ENCODE measurements around the gene AHSP. TPM values are rescaled to one million over a fixed set of nuclear protein-coding genes. Genes with fewer than 3 reads are reported as not detected.
"Not testable (repeated sequence)": the region's sequence is repeated elsewhere in the genome, so short reads cannot be mapped to it uniquely, and the experiment has no call there.

The AHSP gene
- not detected in 2 replicates for total RNA-seq (2014; rRNA removed; shearing (Covaris generic))
- not detected in 2 replicates for polyA plus RNA-seq (2014; cell fraction: nucleus; rRNA removed)

DNA sequence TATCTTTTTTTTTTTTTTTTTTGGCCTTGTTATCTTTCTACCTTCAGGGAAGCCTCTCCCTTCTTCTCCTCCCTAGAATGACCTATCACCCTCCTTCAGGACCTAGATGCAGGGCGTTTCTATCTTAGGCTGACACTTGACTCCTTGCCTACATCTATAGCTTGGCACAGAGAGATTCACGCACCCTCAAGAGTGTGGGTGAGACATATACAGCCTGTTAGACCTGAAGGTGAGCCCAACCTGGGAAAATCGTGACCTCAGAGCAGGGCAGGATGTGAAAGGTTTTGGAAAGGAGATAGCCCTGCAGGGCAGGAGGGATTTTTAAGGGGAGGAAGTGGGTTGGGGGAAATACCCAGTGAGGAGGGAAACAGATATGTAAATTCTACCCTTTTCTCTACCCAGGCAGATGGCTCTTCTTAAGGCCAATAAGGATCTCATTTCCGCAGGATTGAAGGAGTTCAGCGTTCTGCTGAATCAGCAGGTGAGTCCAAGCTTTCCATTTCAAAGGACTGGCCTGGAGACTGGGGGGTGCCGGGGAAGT is at the start of gene AHSP:
Gene AHSP (plus strand): TSS at position 167 of the 541 bp plus-strand sequence. CDS start 240 bp downstream, at position 407.
- DNase-seq (ENCODE audit: extremely low read depth, low read depth), result no peak

DNA sequence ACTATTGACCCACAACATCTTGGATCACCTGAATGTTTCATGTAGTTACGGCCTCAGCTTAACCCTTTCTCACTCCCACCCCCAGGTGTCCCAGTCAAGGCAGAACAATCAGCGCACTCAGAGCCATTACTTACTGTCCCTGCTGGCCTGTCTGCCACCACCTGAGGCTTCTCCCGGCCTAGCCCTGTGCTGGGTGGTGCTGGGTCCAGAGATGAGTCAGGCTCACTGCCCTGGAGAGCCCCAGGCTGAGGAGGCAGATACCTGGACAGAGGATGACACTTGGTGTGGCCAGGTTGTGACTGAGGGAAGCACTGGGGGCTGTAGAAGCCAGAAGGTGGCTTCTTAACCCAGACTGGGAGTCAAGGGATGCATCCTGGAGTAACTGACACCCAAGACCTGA is 48.7 kb upstream of the AHSP start:
- DNase-seq (ENCODE audit: extremely low read depth, low read depth), result no peak

DNA sequence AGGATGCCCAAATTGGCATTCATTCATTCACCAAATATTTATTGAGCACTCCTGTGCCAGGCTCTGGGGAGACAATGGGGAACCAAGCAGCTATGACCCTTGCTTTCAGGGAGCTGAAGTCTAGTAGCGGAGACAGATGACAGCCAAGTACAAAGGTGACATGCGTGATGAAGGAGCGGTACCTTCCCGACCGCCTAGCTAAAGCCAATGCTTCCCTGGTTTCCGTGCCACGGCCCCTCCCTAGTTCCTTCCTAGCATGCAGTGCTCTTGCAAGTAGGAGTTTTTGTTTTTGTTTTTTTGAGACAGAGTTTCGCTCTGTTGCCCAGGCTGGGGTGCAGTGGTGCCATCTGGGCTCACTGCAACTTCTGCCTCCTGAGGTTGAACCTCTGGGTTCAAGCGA is 47.9 kb upstream of the AHSP start:
- no peak for DNase-seq (ENCODE audit: extremely low read depth, low read depth)

GRCh38 chr16:31480851-31481536 is 46.7 kb upstream of the AHSP start:
- DNase-seq (ENCODE audit: extremely low read depth, low read depth), result no peak

- DNase-seq (ENCODE audit: extremely low read depth, low read depth), result no peak
Measured at GRCh38 chr16:31483081-31483480, 44.6 kb upstream of the AHSP start, which contains the start of gene SLC5A2. Gene SLC5A2, plus strand, starts transcription at chr16:31483123. Its CDS starts 14 bp downstream, at chr16:31483137.

GRCh38 chr16:31484048-31484447 is 43.7 kb upstream of the AHSP start:
- DNase-seq (ENCODE audit: extremely low read depth, low read depth), result not testable (repeated sequence)

DNA sequence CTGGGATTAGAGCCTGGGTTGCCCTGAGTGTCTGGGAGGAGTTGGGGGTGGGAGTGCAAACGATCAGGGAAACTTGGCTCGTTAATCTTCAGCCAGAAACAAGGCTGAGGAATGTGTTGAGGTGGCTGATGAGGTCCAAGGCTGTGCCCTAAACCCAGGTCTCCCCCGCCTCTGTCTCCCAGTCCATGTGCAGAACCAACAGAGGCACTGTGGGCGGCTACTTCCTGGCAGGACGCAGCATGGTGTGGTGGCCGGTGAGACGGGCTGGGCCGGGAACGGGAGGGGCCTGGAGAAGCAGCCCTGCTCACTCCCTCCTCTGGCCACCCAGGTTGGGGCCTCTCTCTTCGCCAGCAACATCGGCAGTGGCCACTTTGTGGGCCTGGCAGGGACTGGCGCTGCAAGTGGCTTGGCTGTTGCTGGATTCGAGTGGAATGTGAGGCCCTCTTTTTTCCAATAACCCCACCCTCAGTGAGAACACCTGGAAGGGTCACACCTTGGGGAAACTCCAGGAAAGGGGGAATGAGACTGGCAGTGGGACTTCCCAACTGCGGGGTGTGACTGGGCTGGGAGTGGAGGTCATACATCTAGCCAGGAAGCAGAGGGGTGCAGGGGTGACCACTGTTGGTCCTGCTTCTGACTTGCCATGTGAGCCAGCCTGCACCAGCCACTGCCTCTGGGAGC is 43.1 kb upstream of the AHSP start:
- DNase-seq (ENCODE audit: extremely low read depth, low read depth), result no peak

- DNase-seq (ENCODE audit: extremely low read depth, low read depth), result no peak
Measured at GRCh38 chr16:31485571-31485970, 42.1 kb upstream of the AHSP start.

- no peak for DNase-seq (ENCODE audit: extremely low read depth, low read depth)
Measured at GRCh38 chr16:31486045-31486444, 41.7 kb upstream of the AHSP start.

- no peak for DNase-seq (ENCODE audit: extremely low read depth, low read depth)
Measured at GRCh38 chr16:31487071-31487719, 40.5 kb upstream of the AHSP start.

DNA sequence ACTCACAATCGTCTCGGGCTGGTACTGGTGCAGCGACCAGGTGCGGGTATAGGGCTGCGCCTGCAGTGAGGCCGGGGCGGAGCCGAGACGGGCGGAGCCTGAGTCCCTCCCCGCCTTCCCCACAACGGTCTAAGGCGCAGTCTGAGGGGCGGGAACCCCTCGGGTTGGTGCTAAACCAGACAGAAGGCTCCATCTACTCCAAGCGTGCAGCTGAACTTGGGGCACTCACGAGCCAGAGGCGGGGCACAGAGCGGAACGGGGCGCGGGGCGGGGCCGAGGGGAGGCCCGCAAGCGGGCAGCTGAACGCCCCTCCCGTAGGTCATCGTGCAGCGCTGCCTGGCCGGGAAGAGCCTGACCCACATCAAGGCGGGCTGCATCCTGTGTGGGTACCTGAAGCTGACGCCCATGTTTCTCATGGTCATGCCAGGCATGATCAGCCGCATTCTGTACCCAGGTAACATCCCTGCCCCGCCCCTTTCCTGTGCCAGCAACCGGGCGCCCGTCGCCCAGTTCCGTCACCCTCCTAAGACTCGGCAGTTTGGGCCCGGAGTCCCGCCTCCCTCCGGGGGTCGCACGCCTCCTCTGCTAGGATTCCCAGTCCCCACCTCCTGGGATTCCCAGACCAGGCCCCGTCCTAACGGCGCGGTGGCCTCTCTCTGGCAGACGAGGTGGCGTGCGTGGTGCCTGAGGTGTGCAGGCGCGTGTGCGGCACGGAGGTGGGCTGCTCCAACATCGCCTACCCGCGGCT is 39.8 kb upstream of the AHSP start:
- DNase-seq (ENCODE audit: extremely low read depth, low read depth), result peak; percentile 13

- no peak for DNase-seq (ENCODE audit: extremely low read depth, low read depth)
Measured at GRCh38 chr16:31488468-31489297, 39.0 kb upstream of the AHSP start.

DNA sequence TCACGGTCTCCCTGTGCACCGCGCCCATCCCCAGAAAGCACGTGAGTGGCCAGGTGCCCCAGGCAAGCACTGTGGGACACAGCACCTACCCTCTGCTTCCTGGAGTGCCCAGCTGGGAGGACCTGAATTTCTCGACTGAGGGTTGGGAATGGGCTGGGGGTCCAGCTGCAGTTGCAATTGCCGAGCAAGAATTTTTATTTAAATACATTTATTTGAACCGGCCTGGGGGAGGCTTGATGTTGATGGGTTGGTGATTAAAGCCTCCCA is 38.5 kb upstream of the AHSP start:
- DNase-seq (ENCODE audit: extremely low read depth, low read depth), result no peak

DNA sequence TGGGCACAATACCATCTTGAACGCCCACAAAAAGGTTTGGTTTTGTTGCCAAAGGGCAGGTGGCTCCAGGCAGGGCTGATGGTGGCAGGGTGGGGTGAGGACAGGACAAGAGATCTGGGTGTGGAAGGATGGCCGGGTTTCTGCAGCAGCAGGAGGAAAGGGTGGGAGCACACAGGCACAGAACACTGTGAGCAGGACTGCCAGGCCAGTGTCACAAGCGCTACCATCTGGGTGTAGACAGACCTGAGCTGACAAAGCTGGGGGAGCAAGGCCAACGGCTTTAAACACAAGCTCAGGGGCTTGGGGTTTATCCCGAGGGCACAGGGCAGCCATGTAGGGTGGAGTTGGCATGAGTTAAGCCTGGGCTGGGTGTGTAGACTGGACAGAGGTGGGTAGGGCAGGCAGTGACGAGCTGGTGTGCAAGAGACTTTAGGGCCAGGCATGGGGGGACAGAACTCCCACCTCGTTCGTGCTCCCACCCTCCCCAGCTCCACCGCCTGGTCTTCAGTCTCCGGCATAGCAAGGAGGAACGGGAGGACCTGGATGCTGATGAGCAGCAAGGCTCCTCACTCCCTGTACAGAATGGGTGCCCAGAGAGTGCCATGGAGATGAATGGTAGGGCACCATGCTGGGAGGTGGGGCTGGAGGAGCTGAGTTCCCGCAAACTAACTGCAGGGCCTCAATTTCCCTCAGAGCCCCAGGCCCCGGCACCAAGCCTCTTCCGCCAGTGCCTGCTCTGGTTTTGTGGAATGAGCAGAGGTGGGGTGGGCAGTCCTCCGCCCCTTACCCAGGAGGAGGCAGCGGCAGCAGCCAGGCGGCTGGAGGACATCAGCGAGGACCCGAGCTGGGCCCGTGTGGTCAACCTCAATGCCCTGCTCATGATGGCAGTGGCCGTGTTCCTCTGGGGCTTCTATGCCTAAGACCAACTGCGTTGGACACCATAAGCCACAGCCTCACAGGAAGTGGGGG is 37.8 kb upstream of the AHSP start:
- DNase-seq (ENCODE audit: extremely low read depth, low read depth), result no peak

- no peak for DNase-seq (ENCODE audit: extremely low read depth, low read depth)
Measured at GRCh38 chr16:31491778-31492418, 35.8 kb upstream of the AHSP start.

DNA sequence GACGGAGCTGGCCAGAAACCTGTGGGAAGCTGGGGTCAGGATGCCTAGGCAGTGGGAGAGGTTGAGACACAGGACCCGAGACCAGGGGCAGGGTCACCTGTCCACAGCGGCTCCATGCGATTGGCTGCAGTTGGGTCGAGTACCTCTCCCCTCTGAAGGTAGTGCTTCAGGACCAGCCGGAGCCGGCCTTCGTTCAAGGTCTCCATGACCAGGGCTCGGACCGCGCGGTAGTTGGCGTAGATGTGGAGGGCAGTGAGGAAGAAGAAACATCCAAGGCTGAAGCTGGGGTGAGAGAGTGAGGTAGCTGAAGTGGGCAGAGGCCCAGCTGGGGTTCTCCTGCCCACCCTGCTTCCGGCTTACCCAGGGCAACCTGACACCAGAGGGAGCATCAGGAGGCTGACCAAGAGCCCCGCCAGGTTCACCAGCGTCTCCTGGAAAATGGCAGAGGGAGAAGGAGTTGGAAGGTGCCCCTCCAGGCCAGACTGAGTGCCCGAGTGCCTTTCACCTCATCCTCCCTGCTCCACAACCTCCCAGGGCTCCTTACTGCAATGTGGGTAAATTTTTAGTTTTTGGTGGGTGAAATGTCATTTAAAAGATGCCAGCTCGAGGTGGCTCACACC is 34.1 kb upstream of the AHSP start:
- no peak for DNase-seq (ENCODE audit: extremely low read depth, low read depth)

DNA sequence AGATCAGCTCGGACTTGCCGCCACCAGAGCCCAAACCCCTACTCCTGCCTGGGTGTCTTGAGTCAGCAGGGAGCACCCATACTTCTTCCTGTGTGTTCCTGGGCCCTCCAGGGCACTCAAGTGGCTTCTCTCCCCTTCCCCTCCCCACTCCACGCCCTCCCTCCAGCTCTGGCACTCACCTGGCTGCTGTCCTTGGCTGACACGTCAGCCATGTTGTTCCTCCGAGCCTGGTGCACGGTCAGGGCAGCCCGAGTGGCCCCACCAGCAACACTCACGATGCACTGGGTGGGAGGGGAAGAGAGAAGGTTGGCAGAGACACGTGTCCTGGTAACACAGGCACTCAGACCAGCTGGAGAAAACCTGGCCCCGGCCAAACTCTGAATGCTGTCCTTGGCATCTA is 31.0 kb upstream of the AHSP start:
- DNase-seq (ENCODE audit: extremely low read depth, low read depth), result no peak

GRCh38 chr16:31498493-31498892 is 29.2 kb upstream of the AHSP start:
- DNase-seq (ENCODE audit: extremely low read depth, low read depth), result no peak
